ENCODE results near the gene KIAA0040. TPM values are rescaled to one million over a fixed set of nuclear protein-coding genes. Genes with fewer than 3 reads are reported as not detected.

Gene KIAA0040
- total RNA-seq, 1 experiment from 2014 or later: 0.31 TPM

DNA sequence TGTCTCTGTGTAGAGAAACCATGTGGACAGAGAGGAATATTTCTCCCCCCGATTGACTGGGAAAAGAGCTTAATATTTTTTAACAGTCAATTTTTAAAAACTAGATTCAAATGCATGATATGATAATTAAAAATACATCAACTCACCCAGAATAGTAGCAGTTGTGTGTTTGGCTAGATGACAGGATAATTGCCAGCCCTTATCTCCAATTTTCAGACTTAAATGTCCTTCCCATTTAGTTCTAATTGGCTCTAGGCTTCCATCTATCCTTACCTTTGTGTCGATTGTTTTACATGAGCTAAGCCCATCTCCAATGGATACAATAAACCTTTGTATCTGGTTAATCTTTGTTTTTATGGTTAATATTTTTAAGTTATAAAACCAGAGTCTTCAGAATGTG is 23.9 kb upstream of the KIAA0040 start:
- no peaks in the 10 kb centered on the region for H3K36me3 ChIP-seq (ENCODE audit: control insufficient read depth, insufficient read depth, low read length)
- no peaks in the 10 kb centered on the region for H3K4me1 ChIP-seq (ENCODE audit: control insufficient read depth, insufficient read depth, low read length)
- TF ChIP-seq POLR2AphosphoS5 (IDR thresholded peaks at IDR 0.05; ENCODE audit: low read depth, low read length) (no peak), CTCF (IDR thresholded peaks at IDR 0.05) (no peak), SIN3A (IDR thresholded peaks at IDR 0.05; ENCODE audit: borderline replicate concordance, insufficient read depth, low read depth, low read length) (no peak), TCF7L2 (IDR thresholded peaks at IDR 0.05; ENCODE audit: low read depth, low read length) (no peak), REST (IDR thresholded peaks at IDR 0.05; ENCODE audit: insufficient read depth in 1 of 2, low read depth in 2 of 2, low read length in 1 of 2) (no peak)
- H3K9me3 ChIP-seq (ENCODE audit: control insufficient read depth, insufficient read depth, low read depth, low read length): no peaks in the 10 kb centered on the region
- H3K27ac ChIP-seq (ENCODE audit: low read length): no peak overlapping the region
- ATAC-seq: no peak
- H3K4me3 ChIP-seq (ENCODE audit: low read depth in 2 of 2, low read length in 2 of 2): no peak overlapping the region
- intact Hi-C loops (cut with micrococcal nuclease; ENCODE audit: unreplicated experiment): no loop called here
- BruUV-seq (replicated peaks): no TSS peak
- no peaks in the 10 kb centered on the region for H3K27me3 ChIP-seq (ENCODE audit: control insufficient read depth, insufficient read depth, low read length)
- ChIA-PET POLR2A (no interaction called here), CTCF (no interaction called here)
- DNase-seq (ENCODE audit: low read depth, low spot score): no peak
- in situ Hi-C loops (cut with HindIII; ENCODE audit: low pct_unique_long_range_greater_than_20kb, low sequenced_read_pairs): no loop called here

DNA sequence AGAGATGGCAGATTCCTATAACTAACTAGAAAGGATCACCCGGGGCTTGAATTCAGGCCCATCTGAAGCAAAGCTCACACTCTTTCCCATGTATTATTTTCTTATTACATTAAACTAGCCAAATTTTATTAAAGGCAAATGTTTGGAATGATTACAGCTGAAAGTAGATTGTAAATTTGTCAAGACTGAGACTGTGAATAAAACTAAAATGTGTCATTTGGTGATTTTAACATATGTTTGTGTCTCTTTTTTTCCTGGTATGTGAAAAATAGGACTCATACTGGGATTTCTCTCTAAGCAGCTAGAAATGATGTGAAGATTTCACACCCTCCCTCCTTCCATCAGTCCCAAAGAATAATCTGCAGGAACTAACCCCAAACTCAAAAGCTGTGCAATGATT is 19.1 kb upstream of the KIAA0040 start:
- no TSS peak for BruUV-seq (replicated peaks)
- intact Hi-C loops (cut with micrococcal nuclease; ENCODE audit: unreplicated experiment): no loop called here
- Histone ChIP-seq H3K4me3 (ENCODE audit: low read depth in 2 of 2, low read length in 2 of 2) (no peak overlapping the region), H3K36me3 (ENCODE audit: control insufficient read depth, insufficient read depth, low read length) (no peaks in the 10 kb centered on the region), H3K27ac (ENCODE audit: low read length) (no peak overlapping the region), H3K4me1 (ENCODE audit: control insufficient read depth, insufficient read depth, low read length) (no peaks in the 10 kb centered on the region), H3K9me3 (ENCODE audit: control insufficient read depth, insufficient read depth, low read depth, low read length) (no peaks in the 10 kb centered on the region), H3K27me3 (ENCODE audit: control insufficient read depth, insufficient read depth, low read length) (0 out of 2 replicates have a peak, but pooled peaks cover 2% of the 10 kb centered on the region)
- in situ Hi-C loops (cut with HindIII; ENCODE audit: low pct_unique_long_range_greater_than_20kb, low sequenced_read_pairs): no loop called here
- POLR2A ChIA-PET: no interaction called here
- CTCF ChIA-PET: no interaction called here
- TF ChIP-seq SIN3A (IDR thresholded peaks at IDR 0.05; ENCODE audit: borderline replicate concordance, insufficient read depth, low read depth, low read length) (no peak), POLR2AphosphoS5 (IDR thresholded peaks at IDR 0.05; ENCODE audit: low read depth, low read length) (no peak), CTCF (IDR thresholded peaks at IDR 0.05) (no peak), TCF7L2 (IDR thresholded peaks at IDR 0.05; ENCODE audit: low read depth, low read length) (no peak), REST (IDR thresholded peaks at IDR 0.05; ENCODE audit: insufficient read depth in 1 of 2, low read depth in 2 of 2, low read length in 1 of 2) (no peak)
- DNase-seq (ENCODE audit: low read depth, low spot score): no peak
- ATAC-seq: no peak

All from Panc1 (cell line).